GM21723 (cell line): ENCODE data around the gene PSENEN.
"Not testable (repeated sequence)": the region's sequence is repeated elsewhere in the genome, so short reads cannot be mapped to it uniquely, and the experiment has no call there.

ENCODE experiments used
- ATAC-seq: cut with Tn5 transposase; IDR thresholded peaks from one replicate; pipeline ENCODE4 v1.9.1; 2021; ENCODE audit warnings: mild to moderate bottlenecking, moderate library complexity; ENCODE audit not compliant: unreplicated experiment

The PSENEN gene

GRCh38 chr19:35718345-35719041 lies 27.0 kb upstream of the PSENEN start:
- ATAC-seq = peak; percentile 1

- no peak for ATAC-seq
Measured at GRCh38 chr19:35719402-35720162, 25.9 kb upstream of the PSENEN start.

- no peak for ATAC-seq
Measured at GRCh38 chr19:35720163-35720524, 25.3 kb upstream of the PSENEN start.

GRCh38 chr19:35720648-35721047 lies 24.8 kb upstream of the PSENEN start:
- ATAC-seq = no peak

- ATAC-seq = no peak
Measured at GRCh38 chr19:35721374-35721773, 24.1 kb upstream of the PSENEN start.

- no peak for ATAC-seq
Measured at GRCh38 chr19:35722461-35722860, 23.0 kb upstream of the PSENEN start.

- no peak for ATAC-seq
Measured at GRCh38 chr19:35722897-35723296, 22.6 kb upstream of the PSENEN start.

- ATAC-seq = no peak
Measured at GRCh38 chr19:35723671-35724070, 21.8 kb upstream of the PSENEN start.

GRCh38 chr19:35724132-35724531 lies 21.3 kb upstream of the PSENEN start:
- ATAC-seq = not testable (repeated sequence)

- no peak for ATAC-seq
Measured at GRCh38 chr19:35724560-35724959, 20.9 kb upstream of the PSENEN start.

- ATAC-seq = no peak
Measured at GRCh38 chr19:35725216-35725861, 20.1 kb upstream of the PSENEN start.

GRCh38 chr19:35727053-35727955 lies 18.1 kb upstream of the PSENEN start:
- ATAC-seq = no peak

GRCh38 chr19:35727956-35728706 lies 17.3 kb upstream of the PSENEN start:
- ATAC-seq = no peak

GRCh38 chr19:35729021-35729420 lies 16.4 kb upstream of the PSENEN start:
- no peak for ATAC-seq

- ATAC-seq = no peak
Measured at GRCh38 chr19:35729763-35730162, 15.7 kb upstream of the PSENEN start.

- ATAC-seq = no peak
Measured at GRCh38 chr19:35730326-35730725, 15.1 kb upstream of the PSENEN start.

- no peak for ATAC-seq
Measured at GRCh38 chr19:35731353-35731752, 14.1 kb upstream of the PSENEN start.

- no peak for ATAC-seq
Measured at GRCh38 chr19:35731779-35732405, 13.6 kb upstream of the PSENEN start.

- no peak for ATAC-seq
Measured at GRCh38 chr19:35732540-35733179, 12.8 kb upstream of the PSENEN start.
